Measurements from ENCODE around the gene NKAPD1. TPM values are rescaled to one million over a fixed set of nuclear protein-coding genes. Genes with fewer than 3 reads are reported as not detected.

NKAPD1 gene
- total and polyA plus RNA-seq, 9 of the 15 experiments (the other 6 are each of a cell fraction or from before 2014, with no cell fraction given), result 14.1 to 73.5 (median 29.3) TPM

GRCh38 chr11:112073941-112074811 is at the start of gene NKAPD1, which contains the start of gene PIH1D2 (continued):
- TF ChIP-seq ARID4B (CRISPR knock-in tag; IDR thresholded peaks at IDR 0.05) (peak; percentile 44; the same call in 1 of the 2 replicates), E4F1 (CRISPR knock-in tag; IDR thresholded peaks at IDR 0.05; ENCODE audit: borderline replicate concordance) (peak; percentile 27; the same call in 1 of the 2 replicates), STAG1 (CRISPR knock-in tag; IDR thresholded peaks at IDR 0.05; ENCODE audit: borderline replicate concordance) (0 out of 2 replicates have a peak, but pooled peaks have one; percentile 11), MTA3 (IDR thresholded peaks at IDR 0.05; ENCODE audit: borderline replicate concordance) (peak; percentile 89; the same call in 1 of the 2 replicates), RREB1 (CRISPR knock-in tag; IDR thresholded peaks at IDR 0.05) (no peak), MIER1 (IDR thresholded peaks at IDR 0.05; ENCODE audit: low read depth) (peak; percentile 79; the same call in 1 of the 2 replicates), ARID3B (CRISPR knock-in tag; IDR thresholded peaks at IDR 0.05; ENCODE audit: borderline replicate concordance) (no peak), DIDO1 (tag; IDR thresholded peaks at IDR 0.05; ENCODE audit: low read depth) (peak; percentile 99), THRAP3 (IDR thresholded peaks at IDR 0.05; ENCODE audit: borderline replicate concordance) (peak; percentile 93; the same call in 1 of the 2 replicates)
